HG03280 (cell line): Measurements from ENCODE around the gene TCEANC.

Experiments
- ATAC-seq: cut with Tn5 transposase; IDR thresholded peaks from one replicate; pipeline ENCODE4 v1.9.1; 2021; ENCODE audit warnings: mild to moderate bottlenecking, moderate library complexity; ENCODE audit not compliant: unreplicated experiment

Gene TCEANC

DNA sequence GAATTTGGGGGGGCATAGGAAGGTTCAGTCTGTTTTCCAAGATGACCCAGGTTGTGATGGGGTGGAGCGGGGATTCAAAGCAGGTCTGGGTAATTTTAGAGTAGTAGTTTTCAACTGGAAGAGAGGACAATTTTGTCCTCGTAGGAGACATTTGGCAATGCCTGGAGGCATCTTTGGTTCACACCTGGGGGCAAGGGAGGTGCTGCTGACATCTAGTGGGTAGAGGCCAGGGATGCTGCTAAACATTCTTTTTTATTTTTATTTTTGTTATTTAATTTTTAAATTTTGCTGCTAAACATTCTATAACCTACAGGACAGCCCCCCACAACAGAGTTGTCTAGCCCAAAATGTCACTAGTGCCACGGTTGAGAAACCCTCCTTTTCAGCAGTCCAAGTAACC is 37.9 kb downstream of the TCEANC start:
- no peak for ATAC-seq

DNA sequence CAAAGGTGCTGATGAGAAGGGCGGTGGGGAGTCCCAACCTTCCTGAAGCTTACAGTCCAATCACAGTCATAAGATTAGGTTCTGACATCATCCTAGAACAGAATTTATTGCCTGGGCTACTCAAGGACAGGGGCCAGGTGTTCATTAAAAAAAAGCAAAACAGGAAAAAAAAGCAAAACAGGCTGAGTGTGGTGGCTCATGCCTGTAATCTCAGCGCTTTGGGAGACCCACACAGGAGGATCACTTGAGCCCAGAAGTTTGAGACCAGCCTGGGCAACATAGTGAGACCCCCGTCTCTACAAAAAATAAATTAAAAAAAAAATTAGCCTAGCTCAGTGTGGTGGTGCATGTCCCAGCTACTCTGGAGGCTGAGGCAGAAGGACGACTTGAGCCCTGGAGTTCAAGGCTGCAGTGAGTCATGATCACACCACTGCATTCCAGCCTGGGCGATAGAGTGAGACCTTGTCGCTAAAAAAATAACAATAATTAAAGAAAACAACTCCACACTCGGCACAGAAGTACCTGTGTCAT is 39.0 kb downstream of the TCEANC start:
- ATAC-seq, result no peak

DNA sequence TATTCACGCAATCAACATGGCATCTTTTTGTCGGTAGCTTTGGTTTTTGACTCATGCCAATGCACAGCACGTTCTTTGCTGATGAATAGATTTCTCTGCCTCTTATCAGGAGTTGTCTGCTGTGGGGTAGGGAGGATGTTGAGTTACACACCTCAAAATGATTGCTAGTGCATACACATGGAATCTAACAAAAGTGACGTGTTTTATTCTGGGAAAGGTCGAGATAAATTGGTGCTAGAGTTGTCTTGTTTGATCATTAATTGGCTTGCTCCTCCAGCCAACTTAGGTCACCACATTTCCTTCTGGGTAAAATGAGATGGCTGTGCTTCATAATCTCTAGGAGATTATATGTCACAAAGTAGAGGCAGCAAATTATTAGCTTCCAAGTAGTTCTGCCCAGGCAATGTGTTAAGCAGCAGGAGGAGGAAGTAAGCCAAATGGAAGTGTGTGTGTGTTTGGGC is 39.9 kb downstream of the TCEANC start:
- no peak for ATAC-seq

DNA sequence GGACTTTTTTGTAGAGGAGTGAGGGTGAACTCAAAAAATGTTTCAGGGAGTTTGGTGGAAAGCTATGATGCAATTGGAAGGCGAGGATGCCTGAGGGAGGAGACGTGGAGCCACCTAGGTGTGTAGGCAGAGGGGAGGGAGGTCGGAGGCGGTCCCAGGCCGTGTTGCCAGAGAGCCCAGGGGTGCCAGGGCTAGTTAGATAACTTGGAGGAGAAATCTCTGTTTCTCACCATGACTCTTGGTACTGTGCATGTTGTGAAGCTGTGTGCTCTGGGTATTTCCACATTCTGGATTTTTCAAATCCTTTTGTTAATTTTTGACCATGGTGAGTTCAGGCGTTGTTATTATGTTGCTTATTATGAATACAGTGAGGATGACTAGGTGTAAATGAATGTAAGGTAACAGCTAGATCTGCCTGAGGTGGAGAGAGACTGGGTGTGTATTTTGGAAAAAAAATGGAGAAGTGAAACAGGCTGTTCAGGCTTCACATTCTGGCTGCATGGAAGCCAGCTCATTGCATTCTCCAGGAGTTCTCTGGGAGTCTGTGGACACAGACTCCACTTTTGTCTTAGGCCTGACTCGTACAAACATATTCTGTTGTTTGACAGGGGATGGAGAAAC is 40.5 kb downstream of the TCEANC start:
- ATAC-seq, result no peak

DNA sequence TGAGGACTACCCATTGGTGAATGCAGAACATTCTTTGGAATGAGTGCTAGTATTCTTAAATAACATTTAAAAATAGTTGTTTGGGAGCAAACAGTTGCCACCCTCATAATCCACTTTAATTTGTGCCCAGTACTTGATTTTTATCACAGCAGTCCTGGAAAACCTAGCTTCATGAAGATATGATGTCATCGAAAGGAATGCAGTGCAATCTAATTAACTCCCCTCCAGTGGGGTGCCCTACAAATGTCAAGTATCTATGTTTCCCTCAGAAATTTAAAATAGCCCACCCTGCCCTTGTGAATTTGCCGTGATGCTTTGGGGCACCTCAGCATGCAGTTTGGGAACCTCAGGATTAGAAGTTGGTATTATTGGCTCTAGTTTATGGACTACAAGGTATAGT is 41.4 kb downstream of the TCEANC start:
- ATAC-seq, result no peak

DNA sequence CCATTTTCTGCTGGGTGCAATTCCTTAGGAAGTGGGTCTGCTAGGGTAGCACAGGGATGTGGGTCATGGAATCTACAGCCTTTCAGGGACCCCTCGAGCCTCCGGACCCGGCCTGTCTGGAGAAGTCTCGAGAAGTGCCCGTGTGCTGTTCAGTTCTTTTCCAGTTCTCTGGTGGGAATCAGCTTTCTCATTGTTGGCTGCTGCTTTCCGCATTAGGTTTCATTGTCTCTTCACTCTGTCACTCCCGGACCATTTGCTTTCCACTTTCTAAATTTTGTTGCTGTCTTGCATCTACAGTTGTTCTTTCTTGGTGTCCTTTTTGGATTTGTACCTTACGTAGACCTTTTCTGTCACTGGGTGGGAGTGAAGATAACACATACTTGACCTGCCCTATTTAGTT is 42.0 kb downstream of the TCEANC start:
- ATAC-seq, result no peak

DNA sequence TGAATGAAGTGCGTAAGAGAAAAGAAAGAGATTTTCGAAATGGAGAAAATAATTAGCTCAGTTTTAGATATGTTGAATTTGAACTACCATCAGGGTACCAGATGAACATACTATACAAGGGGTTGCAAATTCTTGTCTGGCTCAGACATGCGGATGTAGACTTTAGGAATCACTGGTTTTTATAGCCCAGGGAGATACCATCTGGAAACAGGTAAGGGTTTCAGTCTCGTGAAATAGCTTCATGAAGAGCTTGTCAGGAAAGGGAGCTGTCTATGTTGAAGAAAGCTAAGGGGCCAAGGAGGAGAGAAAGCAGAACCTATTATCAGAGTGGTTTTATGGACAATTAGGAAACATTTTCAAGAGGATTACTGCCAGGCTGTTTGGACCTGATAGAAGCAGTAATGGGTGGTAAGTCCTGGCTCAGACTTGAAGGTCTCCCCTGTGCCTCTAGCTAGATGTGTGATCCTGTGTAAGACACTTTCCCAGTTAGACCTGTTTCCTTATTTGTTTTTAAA is 42.7 kb downstream of the TCEANC start:
- ATAC-seq, result no peak

DNA sequence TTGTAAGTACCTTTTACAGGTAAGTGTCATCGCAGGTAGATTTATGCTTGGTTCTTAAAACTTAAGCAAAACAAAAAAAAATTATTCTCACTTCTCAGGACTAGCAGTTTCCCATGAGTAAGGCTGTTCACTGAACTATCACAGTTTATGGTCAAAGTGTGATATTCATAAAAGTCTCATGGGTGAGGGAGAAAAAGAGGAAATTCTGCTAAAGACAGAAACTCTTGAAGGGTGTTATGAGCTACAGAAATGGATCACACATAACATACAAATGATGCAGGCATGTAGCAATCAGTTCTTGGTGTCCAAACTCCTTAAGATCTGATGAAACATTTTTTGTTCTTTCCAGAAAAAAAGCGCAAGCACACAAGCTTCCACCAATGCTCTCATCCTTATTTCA is 44.5 kb downstream of the TCEANC start:
- no peak for ATAC-seq

DNA sequence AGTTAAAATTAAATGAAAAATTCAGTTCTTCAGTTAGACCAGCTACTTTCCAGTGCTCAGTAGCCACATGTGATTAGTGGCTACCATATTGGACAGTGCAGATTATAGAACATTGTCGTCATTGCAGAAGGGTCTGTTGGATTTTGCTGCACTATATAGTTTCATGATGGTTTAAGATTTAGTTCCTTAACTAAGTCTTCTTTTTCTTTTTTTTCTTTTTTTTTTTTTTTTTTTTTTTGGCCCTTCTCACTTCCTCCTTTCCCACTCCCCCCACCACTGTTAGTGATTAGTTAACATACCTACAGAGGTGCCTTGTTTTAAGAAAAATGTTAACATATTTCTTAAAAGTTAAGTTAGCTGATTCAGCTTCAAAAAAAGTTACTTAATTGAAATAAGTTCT is 45.0 kb downstream of the TCEANC start:
- no peak for ATAC-seq

DNA sequence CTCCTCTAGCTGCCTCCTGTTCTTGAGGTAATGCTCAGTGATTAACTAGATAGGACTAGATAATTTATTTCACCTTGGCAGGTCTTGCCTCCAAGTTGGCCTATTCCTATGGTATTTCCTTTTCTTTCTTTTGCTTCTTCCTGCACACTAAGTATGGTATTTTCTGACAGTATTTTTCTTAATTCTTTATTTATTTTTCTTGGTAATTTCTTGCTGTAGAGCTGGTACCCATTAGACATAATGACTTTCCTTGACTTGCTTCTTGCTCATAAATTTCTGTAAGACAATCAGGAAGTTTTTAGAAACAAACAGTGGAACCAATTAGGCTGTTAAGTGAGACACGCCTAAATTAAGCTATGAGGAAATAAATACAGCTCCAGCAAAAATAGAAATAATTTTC is 45.5 kb downstream of the TCEANC start:
- ATAC-seq, result no peak

DNA sequence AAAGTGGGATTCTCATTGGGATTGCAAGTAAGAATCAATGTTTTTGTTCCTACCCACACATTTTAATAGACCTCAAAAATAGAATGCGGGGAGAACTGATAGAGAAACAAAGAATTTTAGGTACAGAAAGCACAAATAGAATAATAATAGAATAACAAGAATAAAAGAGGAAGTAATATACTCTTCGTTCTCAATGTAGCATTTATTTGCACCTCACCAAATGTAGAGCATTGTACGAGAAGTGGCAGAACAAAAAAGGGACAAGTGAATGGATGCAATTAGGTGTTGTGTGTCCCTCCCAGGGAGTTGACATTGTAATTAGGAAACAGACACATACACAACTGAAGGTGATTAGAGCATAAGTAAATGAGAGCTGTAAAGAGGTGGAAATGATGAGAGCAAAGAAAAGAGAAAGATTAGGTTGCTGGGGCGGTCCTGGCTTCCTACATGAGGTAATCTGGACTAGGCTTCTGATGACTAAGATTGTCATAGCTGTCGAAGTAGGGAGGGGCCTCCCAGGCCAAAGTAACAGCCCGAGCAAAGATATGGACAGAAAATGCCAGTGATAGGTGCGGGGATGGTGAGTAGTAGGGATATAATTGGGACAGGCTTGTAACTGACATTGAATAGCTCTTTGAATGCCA is 46.4 kb downstream of the TCEANC start:
- peak; percentile 63 for ATAC-seq

DNA sequence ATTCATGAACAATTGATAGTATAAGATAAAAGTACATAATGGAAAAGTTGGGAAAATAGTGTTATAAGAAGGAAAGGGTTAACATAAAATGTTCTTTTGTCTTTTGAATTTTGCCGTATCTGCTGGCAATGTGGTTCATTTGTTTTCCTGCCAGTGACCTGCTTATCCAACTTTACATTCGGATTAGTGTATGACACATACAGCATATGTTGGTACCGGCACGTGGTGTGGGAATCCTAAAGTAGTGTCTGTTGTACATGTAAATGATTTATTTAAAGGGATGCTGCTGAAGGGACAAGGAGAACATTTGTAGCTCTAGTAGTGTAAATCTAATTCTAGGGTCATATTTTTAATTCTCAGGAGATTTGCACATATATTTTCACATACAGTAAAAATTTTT is 47.4 kb downstream of the TCEANC start:
- ATAC-seq, result no peak

DNA sequence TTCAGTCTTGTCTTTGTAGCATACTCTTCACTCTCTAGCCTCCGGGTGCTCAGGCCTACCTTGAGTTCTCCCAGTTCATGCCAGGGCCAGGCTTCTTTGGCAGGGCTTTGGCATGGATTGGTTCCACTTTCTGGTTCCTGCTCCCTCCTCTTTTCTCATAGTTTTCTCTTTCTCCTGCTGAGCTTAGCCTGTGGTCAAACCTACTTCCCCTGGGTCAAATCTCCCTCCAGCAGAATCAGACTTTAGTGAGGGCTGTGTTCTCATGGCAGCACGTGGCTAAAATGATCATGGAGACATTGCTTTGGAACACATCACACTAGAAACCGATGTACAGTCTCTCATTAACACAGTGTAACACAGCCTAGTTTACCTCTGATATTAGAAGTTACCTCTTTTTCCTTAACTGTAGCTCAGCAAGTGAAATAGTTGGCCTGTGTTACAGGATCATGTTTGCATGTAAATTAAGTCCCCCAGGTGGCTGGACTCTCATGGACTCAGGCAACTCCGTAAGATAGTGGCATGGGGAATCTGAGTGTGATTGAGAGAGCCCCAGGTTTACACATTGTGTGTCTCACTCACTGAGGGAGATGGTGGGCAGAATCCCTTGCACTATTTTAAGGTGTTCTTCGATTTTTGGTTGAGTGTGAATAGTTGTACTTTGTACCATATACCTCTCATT is 49.3 kb downstream of the TCEANC start:
- ATAC-seq, result no peak

DNA sequence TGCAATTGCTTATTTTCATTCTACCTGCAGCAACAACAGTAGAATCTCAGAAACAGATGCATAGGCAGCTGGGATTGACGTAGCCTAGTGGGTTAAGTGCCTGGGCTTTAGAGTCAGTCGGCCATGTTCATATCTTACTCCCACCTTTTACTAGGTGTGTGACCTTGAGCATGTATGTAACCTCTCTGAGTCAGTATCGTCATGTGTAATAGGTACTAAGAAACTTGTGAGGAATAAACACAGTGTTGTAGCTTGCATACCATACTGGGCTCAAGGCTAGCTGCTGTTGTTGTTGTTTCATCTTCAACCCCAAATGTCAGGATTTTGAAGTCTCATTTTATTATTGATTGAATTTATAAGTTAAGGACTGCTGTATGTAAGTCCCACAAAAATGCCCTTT is 50.2 kb downstream of the TCEANC start:
- no peak for ATAC-seq

DNA sequence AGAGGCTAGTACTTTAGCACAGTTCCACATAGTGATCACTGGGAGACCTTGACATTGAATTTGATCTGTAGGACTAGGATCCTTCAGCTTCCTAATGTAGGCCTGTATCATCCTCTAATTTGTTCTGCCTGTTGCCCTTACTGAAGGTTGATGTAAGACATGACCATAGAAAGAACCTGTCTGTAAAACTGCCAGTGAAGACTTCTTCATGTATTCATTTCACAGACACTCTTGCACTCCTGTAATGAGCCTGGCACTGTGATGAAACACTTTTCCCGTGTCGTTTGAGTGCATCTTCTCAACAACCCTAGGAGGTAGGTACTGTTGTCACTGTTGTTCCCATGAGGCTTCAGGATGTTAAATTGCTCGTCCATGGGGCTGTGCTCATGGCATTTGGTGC is 50.6 kb downstream of the TCEANC start:
- ATAC-seq, result no peak

DNA sequence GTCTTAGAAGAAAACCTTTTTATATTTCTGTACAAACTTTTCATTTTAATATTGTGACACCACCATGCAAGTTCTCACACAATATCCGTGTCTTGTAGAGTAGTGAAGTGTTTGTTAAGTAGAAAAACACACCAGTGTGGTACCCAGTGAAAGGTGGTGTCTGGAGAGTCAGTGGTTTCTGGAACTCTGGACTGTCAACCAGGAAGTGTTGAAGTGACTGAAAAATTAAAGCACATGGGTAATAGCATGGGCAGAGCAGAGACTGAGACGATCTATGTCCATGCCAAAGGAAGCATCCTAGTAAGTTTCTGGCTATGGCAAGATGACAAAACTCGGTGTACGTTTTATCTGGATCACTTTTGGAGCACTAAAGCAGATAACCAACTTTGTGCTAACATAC is 58.2 kb downstream of the TCEANC start:
- ATAC-seq, result no peak
